ENCODE results near the gene SSTR3. TPM values are rescaled to one million over a fixed set of nuclear protein-coding genes. Genes with fewer than 3 reads are reported as not detected.
A peak's percentile ranks its signal among the peaks of the same experiment; 100 is the strongest.

The SSTR3 gene
- total and polyA plus RNA-seq, 9 of the 15 experiments (the other 6 are each of a cell fraction or from before 2014, with no cell fraction given) = 0.03 TPM; not detected in 8

GRCh38 chr22:37199103-37199759, 13.0 kb downstream of the SSTR3 start (continued):
- TF ChIP-seq FOXP4 (CRISPR knock-in tag; IDR thresholded peaks at IDR 0.05; ENCODE audit: borderline replicate concordance) (0 out of 2 replicates have a peak, but pooled peaks have one; percentile 56), L3MBTL2 (IDR thresholded peaks at IDR 0.05) (peak; percentile 97), RBM39 (optimal IDR thresholded peaks at IDR 0.05; ENCODE audit: low read depth, low read length) (no peak), ZNF140 (CRISPR knock-in tag; IDR thresholded peaks at IDR 0.05) (no peak), NCOR1 (IDR thresholded peaks at IDR 0.05) (no peak), ZNF384 (IDR thresholded peaks at IDR 0.05; ENCODE audit: low read depth, low read length) (no peak), THRB (CRISPR knock-in tag; conservative IDR thresholded peaks at IDR 0.05) (no peak), TSC22D4 (tag; IDR thresholded peaks at IDR 0.05) (no peak), ZNF197 (CRISPR knock-in tag; IDR thresholded peaks at IDR 0.05; ENCODE audit: low read depth) (no peak), HOXB6 (CRISPR knock-in tag; IDR thresholded peaks at IDR 0.05; ENCODE audit: borderline replicate concordance) (no peak), NFE2L1 (tag; IDR thresholded peaks at IDR 0.05; ENCODE audit: borderline replicate concordance, low read depth) (no peak), ZNF586 (CRISPR knock-in tag; conservative IDR thresholded peaks at IDR 0.05) (no peak), SPI1 (IDR thresholded peaks at IDR 0.05; ENCODE audit: borderline replicate concordance, low read depth, low read length) (no peak), NEUROD1 (IDR thresholded peaks at IDR 0.05; ENCODE audit: borderline replicate concordance, low read depth, low read length, partially characterized antibody) (no peak), HDGF (IDR thresholded peaks at IDR 0.05) (no peak), NR2F6 (CRISPR knock-in tag; IDR thresholded peaks at IDR 0.05) (no peak), ZBTB2 (IDR thresholded peaks at IDR 0.05) (0 out of 2 replicates have a peak, but pooled peaks have one; percentile 32), ZNF518B (CRISPR knock-in tag; IDR thresholded peaks at IDR 0.05) (no peak), NFRKB (IDR thresholded peaks at IDR 0.05; ENCODE audit: low read depth) (no peak), ZNF780A (CRISPR knock-in tag; IDR thresholded peaks at IDR 0.05) (no peak)

All from K562 (cell line).